Lower leg skin (tissue), 4 donors: ENCODE results near the gene RIBC2. TPM values are rescaled to one million over a fixed set of nuclear protein-coding genes. Genes with fewer than 3 reads are reported as not detected.

Experiments
- DNase-seq, 2 donors: peaks; one replicate each; pipeline ENCODE4 v3.0.0-alpha.2; 2019; ENCODE audit warnings: low spot score in 2 of 2
- H3K4me3 ChIP-seq: fragments of 200-600 bp; sonication (generic); 2 replicates; pipeline ENCODE4 v1.5.1; 2017; ENCODE audit warnings: mild to moderate bottlenecking, low read depth; ENCODE audit not compliant: poor library complexity, severe bottlenecking
- POLR2A ChIP-seq, 2 donors: fragments of 450-650 bp; IDR thresholded peaks; one replicate each; pipeline ENCODE4 v1.6.1; 2016 to 2017; ENCODE audit warnings: antibody characterized with exemption in 2 of 2, mild to moderate bottlenecking in 1 of 2, moderate library complexity in 1 of 2
- WGBS, 2 donors: methylation state at CpG; one replicate each; pipeline ENCODE4 v1.1.5; 2018; 5-methylcytosine and 5-hydroxymethylcytosine counted together
- intact Hi-C: fragments of 100-400 bp; cut with DNase I; formaldehyde crosslinking; loops from one replicate; pipeline ENCODE4 v1.15.0; 2023; ENCODE audit warnings: low total_unique reads
- total RNA-seq, 4 donors: library from RNA; depleted of rRNA; stranded (reverse); fragments of >200 nt; gene quantifications; one replicate each; pipeline ENCODE4 v1.1.0, GENCODE V29; 2016
- TF ChIP-seq, protein P1 (sequence below), 3 donors: fragments of 450-650 bp; IDR thresholded peaks; one replicate each; pipeline ENCODE4 v1.5.1; 2016; ENCODE audit warnings: antibody characterized with exemption in 3 of 3, mild to moderate bottlenecking in 3 of 3, moderate library complexity in 2 of 3

RIBC2 gene
- total RNA-seq, 4 donors from 2014 or later: 0.17 to 2.3 (median 1.1) TPM

DNA sequence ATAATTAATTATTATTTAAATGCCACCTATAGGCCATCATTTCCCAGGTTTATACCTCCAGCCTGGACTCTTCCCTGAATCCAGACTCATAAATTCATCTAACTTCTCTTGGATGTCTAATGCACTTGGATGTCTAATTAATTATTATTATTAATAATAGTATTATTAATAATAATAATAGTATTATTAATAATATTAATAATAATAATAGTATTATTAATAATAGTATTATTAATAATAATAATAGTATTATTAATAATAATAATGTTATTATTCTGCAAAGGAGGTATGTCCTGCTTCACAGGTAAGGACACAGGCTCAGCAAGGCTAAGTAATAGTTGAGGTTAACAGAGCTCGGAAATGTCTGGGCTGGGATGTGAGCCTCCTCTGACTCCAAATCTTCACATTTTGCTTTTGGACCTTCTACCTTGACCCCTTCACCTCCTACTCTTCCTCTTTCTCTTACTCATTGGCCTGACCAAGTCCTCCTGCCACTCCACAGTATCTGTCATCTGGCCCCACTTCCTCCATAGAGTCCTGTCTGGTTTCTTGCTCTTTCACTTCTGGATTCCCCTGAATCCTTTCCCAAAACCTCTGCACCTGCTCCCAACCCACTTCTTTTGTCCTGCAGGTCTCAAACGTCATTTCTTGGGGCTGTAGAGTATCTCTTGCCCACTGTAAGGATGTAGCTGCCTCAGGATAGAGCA lies 8.0 kb downstream of the RIBC2 start:
- TF ChIP-seq POLR2A (IDR thresholded peaks at IDR 0.05): no peak
- TF ChIP-seq, protein P1, sequence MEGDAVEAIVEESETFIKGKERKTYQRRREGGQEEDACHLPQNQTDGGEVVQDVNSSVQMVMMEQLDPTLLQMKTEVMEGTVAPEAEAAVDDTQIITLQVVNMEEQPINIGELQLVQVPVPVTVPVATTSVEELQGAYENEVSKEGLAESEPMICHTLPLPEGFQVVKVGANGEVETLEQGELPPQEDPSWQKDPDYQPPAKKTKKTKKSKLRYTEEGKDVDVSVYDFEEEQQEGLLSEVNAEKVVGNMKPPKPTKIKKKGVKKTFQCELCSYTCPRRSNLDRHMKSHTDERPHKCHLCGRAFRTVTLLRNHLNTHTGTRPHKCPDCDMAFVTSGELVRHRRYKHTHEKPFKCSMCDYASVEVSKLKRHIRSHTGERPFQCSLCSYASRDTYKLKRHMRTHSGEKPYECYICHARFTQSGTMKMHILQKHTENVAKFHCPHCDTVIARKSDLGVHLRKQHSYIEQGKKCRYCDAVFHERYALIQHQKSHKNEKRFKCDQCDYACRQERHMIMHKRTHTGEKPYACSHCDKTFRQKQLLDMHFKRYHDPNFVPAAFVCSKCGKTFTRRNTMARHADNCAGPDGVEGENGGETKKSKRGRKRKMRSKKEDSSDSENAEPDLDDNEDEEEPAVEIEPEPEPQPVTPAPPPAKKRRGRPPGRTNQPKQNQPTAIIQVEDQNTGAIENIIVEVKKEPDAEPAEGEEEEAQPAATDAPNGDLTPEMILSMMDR (IDR thresholded peaks at IDR 0.05): no peak
- 69 to 79% methylated on average over 2 of the region's 2 CpGs for WGBS, 2 donors
- intact Hi-C loops: no loop called here
- no peak for DNase-seq
- H3K4me3 ChIP-seq: no peak overlapping the region

DNA sequence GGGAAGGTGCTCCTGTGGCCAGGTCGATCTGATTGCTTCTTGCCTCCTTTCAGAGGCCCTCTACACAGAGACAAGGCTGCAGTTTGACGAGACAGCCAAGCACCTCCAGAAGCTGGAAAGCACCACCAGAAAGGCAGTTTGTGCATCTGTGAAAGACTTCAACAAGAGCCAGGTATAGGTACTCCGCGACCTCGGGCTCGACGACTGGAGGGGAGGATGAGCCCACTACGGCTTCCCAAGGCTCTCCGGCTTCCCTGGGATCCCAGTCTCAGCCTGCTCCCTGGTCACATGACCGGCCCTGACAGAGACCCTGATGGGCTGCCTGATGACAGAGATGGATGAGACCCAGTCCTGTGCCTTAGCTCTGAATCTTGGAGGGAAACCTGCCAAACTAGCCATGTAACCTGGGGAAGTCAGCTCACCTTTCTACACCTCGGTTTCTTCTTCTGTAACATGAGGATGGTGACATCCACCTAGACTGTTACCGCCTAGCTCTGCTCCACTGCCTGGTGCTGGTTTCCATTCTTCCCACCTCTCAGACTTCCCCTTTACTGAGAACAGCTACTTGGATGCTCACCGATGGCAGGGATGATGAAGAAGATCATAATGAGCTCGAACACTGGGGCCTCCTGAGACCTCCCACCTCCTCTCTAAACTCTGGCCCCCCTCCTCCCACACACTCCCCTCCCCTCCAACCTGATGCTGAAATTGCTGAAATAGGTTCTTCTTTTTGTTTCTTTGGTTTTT lies 8.9 kb downstream of the RIBC2 start:
- intact Hi-C loops: no loop called here
- DNase-seq: peak in 1 of 2 donors; percentile 81
- 90 to 91% methylated on average over 14 of the region's 14 CpGs for WGBS, 2 donors
- no peak for TF ChIP-seq POLR2A (IDR thresholded peaks at IDR 0.05)
- TF ChIP-seq, protein P1 (IDR thresholded peaks at IDR 0.05): no peak
- no peak overlapping the region for H3K4me3 ChIP-seq

DNA sequence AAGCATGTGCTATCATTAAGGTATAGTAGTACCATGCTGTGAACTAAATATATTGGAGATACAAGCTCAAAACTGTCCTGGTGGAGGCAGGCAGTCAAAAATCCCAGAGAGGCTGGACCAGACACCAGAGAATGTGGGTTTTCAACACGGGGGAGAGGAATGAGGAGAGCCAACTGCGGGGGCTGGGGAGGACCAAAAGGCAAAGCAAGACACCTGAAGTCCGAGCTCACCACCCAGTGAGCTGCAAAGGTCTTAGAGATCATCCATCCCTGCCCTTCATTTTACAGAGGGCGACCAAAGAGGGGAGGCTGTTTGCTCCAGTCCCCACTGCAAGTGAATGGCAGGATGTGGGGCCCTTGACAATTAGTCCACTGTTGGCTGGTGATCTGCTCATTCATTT lies 10.0 kb downstream of the RIBC2 start:
- no peak overlapping the region for H3K4me3 ChIP-seq
- TF ChIP-seq POLR2A (IDR thresholded peaks at IDR 0.05): no peak
- TF ChIP-seq, protein P1 (IDR thresholded peaks at IDR 0.05): no peak
- 83 to 84% methylated on average over 4 of the region's 4 CpGs for WGBS, 2 donors
- intact Hi-C loops: no loop called here
- peak in 1 of 2 donors; percentile 37 for DNase-seq

DNA sequence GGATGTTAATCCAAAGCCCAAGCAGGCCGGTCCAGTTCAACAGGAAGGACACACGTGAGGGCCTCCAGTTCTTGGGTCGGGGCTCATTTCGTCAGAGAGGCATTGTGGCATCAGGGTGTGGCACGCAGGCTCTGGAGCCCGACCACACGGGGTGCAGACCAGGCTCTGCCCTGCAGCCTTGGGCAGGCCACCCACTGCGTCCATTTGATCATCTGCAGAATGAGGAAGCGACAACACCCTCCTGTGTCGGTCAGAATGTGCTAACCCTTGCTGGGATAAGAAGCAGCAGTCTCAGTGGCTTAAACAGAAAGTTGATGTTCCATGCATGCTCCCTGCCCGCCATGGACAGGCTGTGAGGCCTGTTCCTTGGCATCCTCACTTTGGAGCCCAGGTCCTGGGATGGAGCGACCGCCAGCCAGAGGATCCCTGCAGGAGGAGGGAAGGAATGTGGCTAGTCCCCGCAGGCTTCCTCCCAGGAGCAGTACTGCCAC lies 10.8 kb downstream of the RIBC2 start:
- peak; percentile 48 to 86 for DNase-seq
- TF ChIP-seq POLR2A (IDR thresholded peaks at IDR 0.05): no peak
- TF ChIP-seq, protein P1 (IDR thresholded peaks at IDR 0.05): no peak
- intact Hi-C loops: no loop called here
- H3K4me3 ChIP-seq: no peak overlapping the region
- 60 to 73% methylated on average over 14 of the region's 14 CpGs for WGBS, 2 donors

DNA sequence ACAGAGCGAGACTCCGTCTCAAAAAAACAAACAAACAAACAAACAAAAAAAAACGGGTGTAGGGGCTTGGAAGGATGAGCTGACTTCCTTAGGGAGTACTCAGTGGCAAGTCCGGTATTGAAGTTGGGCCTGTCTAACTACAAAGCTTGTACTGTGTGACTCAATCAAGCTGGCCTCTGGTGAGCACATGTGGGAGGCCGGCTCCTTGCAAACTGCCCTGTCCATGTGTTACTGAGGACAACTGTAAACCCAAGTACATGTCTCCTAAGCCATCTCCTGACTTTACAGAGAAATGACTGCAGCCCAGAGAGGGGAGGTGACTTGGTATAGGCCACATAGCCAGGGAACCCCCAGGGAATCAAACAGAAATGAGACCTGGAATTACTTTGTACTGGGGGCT lies 11.6 kb downstream of the RIBC2 start:
- TF ChIP-seq, protein P1 (IDR thresholded peaks at IDR 0.05): no peak
- TF ChIP-seq POLR2A (IDR thresholded peaks at IDR 0.05): no peak
- WGBS, 2 donors: 66% methylated on average over 5 of the region's 5 CpGs
- intact Hi-C loops: no loop called here
- peak in 1 of 2 donors; percentile 67 for DNase-seq
- H3K4me3 ChIP-seq: no peak overlapping the region
